Neural progenitor cell (in vitro differentiated cells): Measurements from ENCODE around the gene ZNF620.

Source experiments
- EZH2phosphoT487 ChIP-seq: fragments of 200-600 bp; sonication (generic); IDR thresholded peaks from 2 replicates; pipeline ENCODE4 v1.6.1; 2017; ENCODE audit warnings: antibody characterized with exemption
- TF ChIP-seq, protein P1 (sequence below): fragments of 200-600 bp; sonication (generic); IDR thresholded peaks from 2 replicates; pipeline ENCODE4 v1.5.1; 2017; ENCODE audit warnings: antibody characterized with exemption, mild to moderate bottlenecking

DNA sequence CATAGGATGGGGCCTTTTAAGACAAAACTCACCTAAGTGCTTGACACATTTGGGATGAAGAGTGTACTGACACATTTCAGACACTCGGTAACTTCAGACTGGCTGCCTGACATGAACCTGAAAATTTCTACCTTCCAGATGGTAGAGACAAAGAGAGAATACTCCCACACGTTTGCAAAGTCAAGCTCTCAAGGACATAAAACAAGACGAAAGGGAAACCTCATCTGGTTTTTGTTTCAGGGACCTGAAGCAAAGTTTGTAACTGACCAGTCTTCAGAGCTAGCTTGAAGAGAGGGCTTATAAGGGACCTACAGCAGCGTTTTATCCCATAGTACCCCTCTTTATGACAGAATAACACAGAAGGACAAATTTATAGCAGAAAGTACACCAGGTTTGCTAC, 60.9 kb downstream of the ZNF620 start:
- TF ChIP-seq EZH2phosphoT487, result no peak
- TF ChIP-seq, protein P1, sequence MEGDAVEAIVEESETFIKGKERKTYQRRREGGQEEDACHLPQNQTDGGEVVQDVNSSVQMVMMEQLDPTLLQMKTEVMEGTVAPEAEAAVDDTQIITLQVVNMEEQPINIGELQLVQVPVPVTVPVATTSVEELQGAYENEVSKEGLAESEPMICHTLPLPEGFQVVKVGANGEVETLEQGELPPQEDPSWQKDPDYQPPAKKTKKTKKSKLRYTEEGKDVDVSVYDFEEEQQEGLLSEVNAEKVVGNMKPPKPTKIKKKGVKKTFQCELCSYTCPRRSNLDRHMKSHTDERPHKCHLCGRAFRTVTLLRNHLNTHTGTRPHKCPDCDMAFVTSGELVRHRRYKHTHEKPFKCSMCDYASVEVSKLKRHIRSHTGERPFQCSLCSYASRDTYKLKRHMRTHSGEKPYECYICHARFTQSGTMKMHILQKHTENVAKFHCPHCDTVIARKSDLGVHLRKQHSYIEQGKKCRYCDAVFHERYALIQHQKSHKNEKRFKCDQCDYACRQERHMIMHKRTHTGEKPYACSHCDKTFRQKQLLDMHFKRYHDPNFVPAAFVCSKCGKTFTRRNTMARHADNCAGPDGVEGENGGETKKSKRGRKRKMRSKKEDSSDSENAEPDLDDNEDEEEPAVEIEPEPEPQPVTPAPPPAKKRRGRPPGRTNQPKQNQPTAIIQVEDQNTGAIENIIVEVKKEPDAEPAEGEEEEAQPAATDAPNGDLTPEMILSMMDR, result no peak
